Measurements from ENCODE around the gene RNPEPL1. TPM values are rescaled to one million over a fixed set of nuclear protein-coding genes. Genes with fewer than 3 reads are reported as not detected.

RNPEPL1 gene
- total and polyA plus RNA-seq, 2 experiments from 2014 or later = 6.0 to 21.0 TPM

- TF ChIP-seq ZNF462 (CRISPR knock-in tag; IDR thresholded peaks at IDR 0.05) (no peak), EZH2phosphoT487 (IDR thresholded peaks at IDR 0.05; ENCODE audit: unreplicated experiment) (no peak), CREB1 (CRISPR knock-in tag; IDR thresholded peaks at IDR 0.05; ENCODE audit: low read depth) (no peak), EZH2 (IDR thresholded peaks at IDR 0.05; ENCODE audit: low read depth, unreplicated experiment) (no peak), ZNF114 (CRISPR knock-in tag; IDR thresholded peaks at IDR 0.05) (no peak), CTCF (conservative IDR thresholded peaks at IDR 0.05; ENCODE audit: low read depth in 2 of 2) (no peak), ETS1 (IDR thresholded peaks at IDR 0.05) (no peak)
These were observed 39.8 kb upstream of the RNPEPL1 start (continued) for GRCh38 chr2:240528406-240529040.
